Hepatic stellate cell (primary cell): ENCODE data around the gene KDM8.
A peak's percentile ranks its signal among the peaks of the same experiment; 100 is the strongest.
"Not testable (repeated sequence)": the region's sequence is repeated elsewhere in the genome, so short reads cannot be mapped to it uniquely, and the experiment has no call there.

Experiments
- DNase-seq: peaks from one replicate; pipeline ENCODE4 v3.0.0; 2011; ENCODE audit warnings: low spot score

Gene KDM8

DNA sequence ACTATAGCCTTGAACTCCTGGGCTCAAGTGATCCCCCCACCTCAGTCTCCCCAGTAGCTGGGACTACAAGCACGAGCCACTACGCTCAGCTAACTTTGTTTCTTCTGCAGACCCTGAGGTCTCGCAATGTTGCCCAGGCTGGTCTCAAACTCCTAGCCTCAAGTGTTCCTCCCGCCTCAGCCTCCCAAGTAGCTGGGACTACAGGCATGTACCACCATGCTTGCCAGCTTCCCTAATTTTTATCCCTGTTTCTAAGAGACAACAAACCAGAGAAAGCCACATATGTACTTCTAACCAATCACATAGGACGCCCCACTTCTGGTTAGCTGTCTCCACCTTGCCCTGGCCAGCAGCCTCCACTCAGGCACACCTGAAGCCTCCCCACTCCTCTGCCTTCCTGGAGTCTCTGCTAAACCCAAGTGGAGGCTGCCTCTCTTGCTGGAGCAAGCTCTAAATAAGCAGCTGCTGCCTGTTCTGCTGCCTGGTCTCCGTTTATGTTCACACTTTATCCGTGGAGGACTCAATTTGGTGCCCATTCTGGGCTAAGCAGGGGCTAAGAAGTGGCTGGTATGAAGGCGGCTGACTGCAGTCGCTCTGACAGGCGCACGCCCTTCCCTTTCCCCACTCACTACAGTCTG, 40.5 kb downstream of the KDM8 start:
- no peak for DNase-seq

DNA sequence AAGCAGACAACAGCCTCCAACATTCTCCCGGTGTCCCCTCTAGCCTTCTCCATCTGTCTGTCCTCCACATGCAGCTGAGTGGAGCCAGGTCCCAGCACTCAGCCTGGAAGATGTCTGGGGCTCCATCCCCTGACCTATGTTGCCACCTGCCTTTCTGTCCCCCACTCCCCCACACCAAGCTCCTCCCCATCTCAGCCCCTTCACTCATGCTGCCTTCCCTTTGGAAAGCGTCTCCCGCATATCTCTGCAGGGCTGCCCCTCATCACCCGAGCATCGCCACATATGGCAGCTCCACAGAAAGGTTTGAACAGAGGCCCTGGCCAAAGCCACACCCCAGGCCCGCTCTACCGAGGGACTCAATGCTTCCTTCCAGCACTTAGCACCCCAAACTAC, 41.0 kb downstream of the KDM8 start:
- no peak for DNase-seq

DNA sequence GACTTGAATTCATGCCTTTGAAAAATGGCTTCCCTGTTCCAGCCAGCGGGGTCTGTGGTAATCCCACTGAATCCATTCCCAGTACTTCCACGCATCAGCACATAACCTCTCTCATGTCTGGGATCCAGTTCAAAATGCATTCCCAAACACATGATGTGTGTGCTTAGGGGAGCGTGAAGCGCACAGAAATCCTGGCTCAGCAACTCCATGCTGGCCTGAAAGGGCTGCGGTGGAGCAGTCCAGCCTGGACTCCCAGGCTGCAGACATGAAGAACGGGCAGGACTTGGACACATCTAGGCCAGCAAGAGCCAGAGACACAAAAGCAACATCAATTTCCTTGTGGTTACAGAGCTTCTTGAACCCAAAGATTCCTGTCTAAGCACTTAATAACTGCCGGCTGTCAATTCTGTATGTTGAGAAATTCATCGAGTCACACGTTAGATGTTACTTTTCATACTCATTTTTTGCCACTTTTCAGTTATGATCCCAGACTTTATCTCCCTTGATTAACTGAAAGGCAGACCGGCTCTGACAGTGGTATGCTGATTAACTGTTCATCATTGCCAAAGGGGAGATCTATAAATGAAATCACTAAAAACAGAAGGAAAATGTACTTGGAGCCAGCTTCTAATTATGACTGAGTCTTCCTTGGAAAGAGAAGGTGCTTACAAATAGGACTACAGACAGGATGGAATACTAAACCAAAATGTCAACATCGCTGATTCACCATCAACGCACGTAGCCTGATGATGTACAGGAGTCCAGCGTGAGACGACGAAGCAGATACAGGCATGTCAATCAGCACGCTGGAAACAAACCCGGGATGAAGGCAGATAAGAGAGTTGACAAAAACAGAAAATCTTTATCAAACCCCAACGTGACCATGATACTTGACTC, 42.2 kb downstream of the KDM8 start:
- DNase-seq = peak; percentile 65

- DNase-seq = no peak
Measured at GRCh38 chr16:27246439-27246838, 43.1 kb downstream of the KDM8 start.

DNA sequence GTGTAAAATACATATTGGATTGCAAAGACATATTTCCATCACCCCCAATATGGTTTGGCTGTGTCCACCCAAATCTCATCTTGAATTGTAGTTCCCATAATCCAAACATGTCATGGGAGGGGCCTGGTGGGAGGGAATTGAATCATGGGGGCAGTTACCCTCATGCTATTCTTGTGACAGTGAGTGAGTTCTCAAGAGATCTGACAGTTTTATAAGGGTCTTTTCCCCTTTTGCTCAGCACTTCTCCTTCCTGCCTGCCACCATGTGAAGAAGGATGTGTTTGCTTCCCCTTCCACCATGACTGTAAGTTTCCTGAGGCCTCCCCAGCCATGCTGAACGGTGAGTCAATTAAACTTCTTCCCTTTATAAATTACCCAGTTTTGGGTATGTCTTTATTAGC, 43.8 kb downstream of the KDM8 start:
- not testable (repeated sequence) for DNase-seq

DNA sequence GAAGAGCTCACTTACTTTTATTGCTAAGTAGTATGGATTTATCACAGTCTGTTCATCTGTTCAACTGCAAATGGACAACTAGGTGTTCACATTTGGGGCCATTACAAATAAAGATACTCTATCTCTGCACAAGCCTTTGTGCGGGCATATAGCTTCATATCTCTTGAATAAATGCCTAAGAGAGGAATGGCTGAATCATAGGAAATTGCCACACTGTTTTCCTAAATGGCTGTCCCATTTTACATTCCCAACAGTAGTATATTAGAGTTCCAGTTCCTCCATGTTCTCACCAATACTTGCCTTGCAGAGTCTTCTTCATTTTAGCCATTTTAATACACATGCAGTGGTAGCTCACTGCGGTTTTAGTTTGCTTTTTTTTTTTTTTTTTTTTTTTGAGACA, 44.7 kb downstream of the KDM8 start:
- no peak for DNase-seq

GRCh38 chr16:27248886-27249285, 45.6 kb downstream of the KDM8 start:
- not testable (repeated sequence) for DNase-seq

- DNase-seq = no peak
Measured at GRCh38 chr16:27251541-27252205, 48.3 kb downstream of the KDM8 start.

GRCh38 chr16:27252206-27252585, 48.9 kb downstream of the KDM8 start:
- DNase-seq = no peak

- DNase-seq = peak; percentile 82
Measured at GRCh38 chr16:27253526-27253930, 50.2 kb downstream of the KDM8 start.

DNA sequence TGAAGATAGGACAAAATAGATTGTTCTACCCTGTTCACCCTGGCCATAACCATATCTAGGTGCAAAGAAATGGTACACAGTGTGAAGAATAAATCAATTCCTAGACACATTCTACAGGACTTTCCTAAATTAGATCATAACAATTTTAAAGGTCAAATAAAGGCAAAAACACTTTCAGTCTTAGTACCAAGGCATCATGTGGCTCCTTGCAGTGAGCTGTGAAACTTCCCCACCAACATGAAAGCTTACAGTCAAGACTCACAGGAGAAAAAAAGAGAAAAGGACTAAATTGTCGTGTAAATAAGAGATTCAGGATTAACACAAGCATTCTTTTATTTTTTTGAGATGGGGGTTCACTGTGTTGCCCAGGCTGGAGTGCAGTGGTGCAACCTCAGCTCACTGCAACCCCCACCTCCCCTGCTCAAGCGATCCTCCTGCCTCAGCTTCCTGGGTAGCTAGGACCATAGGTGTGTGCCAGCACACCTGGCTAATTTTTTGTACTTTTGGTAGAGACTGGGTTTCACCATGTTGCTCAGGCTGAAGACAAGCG, 51.0 kb downstream of the KDM8 start:
- DNase-seq = no peak

DNA sequence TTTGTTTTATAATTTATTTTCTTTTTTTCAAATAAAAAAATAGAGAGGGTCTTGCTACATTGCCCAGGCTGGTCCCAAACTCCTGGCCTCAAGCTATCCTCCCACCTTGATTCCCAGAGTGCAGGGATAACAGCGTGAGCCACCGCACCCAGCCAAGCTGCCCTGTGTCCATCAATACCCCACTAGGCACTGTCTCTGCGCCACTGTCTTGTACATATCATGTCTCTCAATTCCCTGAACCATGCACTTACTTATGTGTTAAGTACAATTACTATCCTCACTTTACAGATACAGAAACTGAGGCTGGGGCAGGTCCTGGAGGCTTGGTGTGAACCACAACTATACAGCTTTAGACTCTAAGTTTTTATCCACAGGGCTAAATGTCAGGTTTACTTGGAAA, 53.5 kb downstream of the KDM8 start:
- no peak for DNase-seq

- no peak for DNase-seq
Measured at GRCh38 chr16:27257271-27257670, 53.9 kb downstream of the KDM8 start.

GRCh38 chr16:27258241-27258734, 55.0 kb downstream of the KDM8 start:
- DNase-seq = no peak

DNA sequence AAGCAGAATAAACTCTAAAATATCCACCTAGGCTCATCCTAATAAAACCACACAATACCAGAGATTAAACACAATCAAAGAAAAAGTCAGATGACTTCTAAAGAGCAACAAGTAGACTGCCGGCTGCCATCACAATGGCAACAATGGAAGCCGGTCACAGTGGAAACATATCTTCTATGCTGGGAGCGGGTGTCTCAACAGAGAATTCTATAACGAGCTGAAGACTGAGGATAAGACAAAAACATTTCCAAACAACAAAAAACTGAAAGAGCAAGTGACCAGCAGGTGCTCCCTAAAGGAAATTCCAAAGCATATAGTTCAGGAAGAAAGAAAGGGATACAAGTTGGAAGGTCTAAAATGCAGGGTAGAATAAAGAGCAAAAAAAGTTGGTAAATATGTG, 56.4 kb downstream of the KDM8 start:
- no peak for DNase-seq

DNA sequence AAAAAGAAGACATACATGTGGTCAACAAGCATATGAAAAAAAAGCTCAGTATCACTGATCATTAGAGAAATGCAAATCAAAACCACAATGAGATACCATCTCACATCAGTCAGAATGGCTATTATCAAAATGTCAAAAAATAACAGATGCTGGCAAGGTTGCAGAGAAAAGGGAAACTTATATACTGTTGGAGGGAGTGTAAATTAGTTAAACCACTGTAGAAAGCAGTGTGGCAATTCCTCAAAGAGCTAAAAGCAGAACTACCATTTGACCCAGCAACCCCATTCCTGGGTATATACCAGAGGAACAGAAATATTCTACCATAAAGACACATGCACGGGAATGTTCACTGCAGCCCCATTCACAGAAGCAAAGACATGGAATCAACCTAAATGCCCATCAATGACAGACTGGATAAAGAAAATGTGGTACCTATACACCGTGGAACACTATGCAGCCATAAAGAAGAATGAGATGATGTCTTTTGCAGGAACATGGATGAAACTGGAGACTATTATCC, 59.6 kb downstream of the KDM8 start:
- not testable (repeated sequence) for DNase-seq

GRCh38 chr16:27264151-27264550, 60.8 kb downstream of the KDM8 start:
- DNase-seq = peak; percentile 24

DNA sequence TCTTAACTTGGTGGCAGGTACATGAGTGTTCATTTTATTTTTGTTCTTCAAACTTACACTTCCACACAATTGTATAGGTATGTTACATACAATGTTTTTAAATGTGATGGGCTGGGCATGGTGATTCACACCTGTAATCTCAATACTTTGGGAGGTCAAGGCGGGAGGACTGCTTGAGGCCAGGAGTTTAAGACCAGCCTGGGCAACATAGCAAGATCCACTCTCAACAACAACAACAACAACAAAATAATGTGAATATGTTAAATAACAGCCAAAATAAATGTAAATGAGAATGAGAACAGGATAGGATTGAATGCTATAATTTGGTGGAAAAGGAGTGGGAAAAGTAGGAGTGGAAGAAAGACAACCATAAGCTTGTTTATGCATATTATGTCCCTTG, 62.7 kb downstream of the KDM8 start:
- DNase-seq = no peak

DNA sequence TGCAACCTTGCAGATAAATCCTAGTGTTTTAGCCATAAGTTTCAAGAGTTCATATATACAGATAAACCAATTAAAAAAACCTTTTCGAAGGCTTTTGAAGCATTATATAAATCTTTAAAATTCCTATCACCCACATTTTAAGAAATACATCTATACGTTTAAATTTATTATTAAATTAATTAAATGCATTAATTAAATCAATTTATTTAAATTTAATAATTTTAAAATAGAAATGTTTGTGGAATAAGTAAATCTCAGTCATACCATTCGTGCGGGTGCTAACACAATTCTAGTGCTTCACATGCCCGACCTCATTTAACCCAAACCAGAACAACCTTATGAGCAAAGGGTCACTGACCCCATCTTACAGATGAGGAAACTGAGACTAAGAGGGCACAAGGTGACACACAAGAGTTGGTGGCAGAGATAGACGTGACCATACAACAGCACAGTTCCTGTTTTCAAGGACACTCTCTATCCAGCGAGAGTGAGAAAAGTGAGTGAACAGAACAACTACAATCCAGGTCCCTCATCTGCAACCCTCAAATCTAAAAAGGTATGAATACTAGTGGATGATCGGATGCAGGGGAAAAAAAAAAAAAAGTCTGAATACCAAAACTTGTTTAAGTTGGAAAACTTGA, 63.8 kb downstream of the KDM8 start:
- DNase-seq = no peak

DNA sequence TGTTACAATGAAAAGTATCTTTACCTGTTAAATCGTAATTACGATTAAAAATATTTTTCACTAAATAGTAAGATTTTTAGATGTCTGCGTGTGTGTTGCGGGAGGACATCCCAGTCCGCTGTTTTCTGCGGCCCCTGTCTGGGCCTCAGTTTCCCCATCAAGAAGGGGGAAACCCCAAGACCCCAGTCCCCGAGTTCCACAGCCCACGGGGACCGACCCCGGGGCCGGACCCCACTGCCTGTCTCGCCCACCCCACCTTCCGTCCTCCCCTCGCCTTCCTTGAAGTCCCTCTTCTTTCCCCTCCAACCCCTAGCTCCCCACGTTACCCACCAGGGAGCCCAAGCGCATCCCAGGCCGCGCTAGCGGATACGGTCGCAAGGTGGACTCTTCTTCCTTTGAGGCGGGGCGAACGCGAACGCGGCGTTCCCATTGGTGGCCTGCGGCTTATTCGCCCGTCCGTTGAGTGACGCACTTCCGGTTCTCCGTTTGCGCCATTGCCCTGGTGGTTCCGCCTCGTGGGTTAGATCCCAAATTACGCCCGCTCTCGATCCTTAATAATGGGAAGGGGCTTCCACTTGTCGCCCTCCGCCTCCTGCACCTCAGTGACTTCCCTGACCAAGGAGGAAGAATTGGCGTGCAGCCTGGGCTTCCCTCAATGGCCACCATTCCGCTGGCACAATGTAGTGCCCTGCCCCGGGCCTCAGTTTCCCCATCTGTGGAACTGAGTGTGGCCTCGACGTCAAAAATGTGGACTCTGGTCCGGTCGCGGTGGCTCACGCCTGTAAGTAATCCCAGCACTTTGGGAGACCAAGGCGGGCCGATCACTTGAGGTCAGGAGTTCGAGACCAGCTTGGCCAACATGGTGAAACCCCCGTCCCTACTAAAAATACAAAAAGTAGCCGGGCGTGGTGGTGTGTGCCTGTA, 65.3 kb downstream of the KDM8 start, which contains the start of gene NSMCE1:
Gene NSMCE1 (minus strand): TSS at position 397 of the 924 bp plus-strand sequence. CDS start 11,202 bp downstream, outside the sequence.
- DNase-seq = peak; percentile 95
